ENCODE measurements around the gene NUDCD3.

NUDCD3 gene

DNA sequence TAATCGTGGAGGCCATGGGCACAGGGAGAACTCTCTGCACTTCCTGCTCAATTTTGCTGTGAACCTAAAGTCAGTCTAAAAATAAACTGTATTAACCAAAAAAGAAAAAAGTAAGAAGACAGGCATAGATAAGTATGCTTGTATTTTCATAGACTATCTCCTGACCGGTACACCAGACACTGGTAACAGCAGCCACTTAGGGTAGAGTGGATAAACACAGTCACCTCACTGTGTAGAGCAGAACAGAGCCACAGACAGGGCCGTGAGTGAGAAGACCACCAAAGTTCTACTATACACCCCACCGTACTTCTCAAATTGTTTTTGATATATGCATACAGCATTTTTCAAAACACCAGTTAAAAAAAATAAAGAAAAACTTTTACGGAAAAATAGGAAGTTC lies 25.0 kb downstream of the NUDCD3 start:
- H2AFZ ChIP-seq (ENCODE audit: low read length): no peak overlapping the region
- no peak overlapping the region for H3K4me3 ChIP-seq (ENCODE audit: low read length, poor library complexity, severe bottlenecking)
- no peaks in the 10 kb centered on the region for H3K27me3 ChIP-seq (ENCODE audit: insufficient read depth, low read length, poor library complexity, severe bottlenecking)
- H3K79me2 ChIP-seq (ENCODE audit: insufficient read depth, low read length): peaks cover 50% of the 10 kb centered on the region; the same call in 1 of the 2 replicates
- H3K4me2 ChIP-seq (ENCODE audit: low read depth, low read length, poor library complexity, severe bottlenecking): no peak overlapping the region
- no peaks in the 10 kb centered on the region for H3K9me3 ChIP-seq (ENCODE audit: insufficient read depth, low read depth, low read length)
- H3K36me3 ChIP-seq (ENCODE audit: insufficient read depth, low read length): peaks cover 26% of the 10 kb centered on the region; the same call in 1 of the 2 replicates
- peaks cover 7% of the 10 kb centered on the region; the same call in 1 of the 2 replicates for H3F3A ChIP-seq (ENCODE audit: low read depth)
- peaks cover 42% of the 10 kb centered on the region for H3K4me1 ChIP-seq (ENCODE audit: insufficient read depth, low read length, poor library complexity, severe bottlenecking)
- no peaks in the 10 kb centered on the region for H3K9me2 ChIP-seq (replicated peaks; ENCODE audit: low read depth, low read length)
- TF ChIP-seq EZH2phosphoT487 (IDR thresholded peaks at IDR 0.05; ENCODE audit: borderline replicate concordance): no peak
- TF ChIP-seq, protein P1, sequence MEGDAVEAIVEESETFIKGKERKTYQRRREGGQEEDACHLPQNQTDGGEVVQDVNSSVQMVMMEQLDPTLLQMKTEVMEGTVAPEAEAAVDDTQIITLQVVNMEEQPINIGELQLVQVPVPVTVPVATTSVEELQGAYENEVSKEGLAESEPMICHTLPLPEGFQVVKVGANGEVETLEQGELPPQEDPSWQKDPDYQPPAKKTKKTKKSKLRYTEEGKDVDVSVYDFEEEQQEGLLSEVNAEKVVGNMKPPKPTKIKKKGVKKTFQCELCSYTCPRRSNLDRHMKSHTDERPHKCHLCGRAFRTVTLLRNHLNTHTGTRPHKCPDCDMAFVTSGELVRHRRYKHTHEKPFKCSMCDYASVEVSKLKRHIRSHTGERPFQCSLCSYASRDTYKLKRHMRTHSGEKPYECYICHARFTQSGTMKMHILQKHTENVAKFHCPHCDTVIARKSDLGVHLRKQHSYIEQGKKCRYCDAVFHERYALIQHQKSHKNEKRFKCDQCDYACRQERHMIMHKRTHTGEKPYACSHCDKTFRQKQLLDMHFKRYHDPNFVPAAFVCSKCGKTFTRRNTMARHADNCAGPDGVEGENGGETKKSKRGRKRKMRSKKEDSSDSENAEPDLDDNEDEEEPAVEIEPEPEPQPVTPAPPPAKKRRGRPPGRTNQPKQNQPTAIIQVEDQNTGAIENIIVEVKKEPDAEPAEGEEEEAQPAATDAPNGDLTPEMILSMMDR (conservative IDR thresholded peaks at IDR 0.05; ENCODE audit: low read length): no peak
- no peak overlapping the region for H3K9ac ChIP-seq (ENCODE audit: low read depth, low read length, poor library complexity, severe bottlenecking)
- H4K20me1 ChIP-seq (ENCODE audit: insufficient read depth, low read length, poor library complexity, severe bottlenecking): peaks cover 28% of the 10 kb centered on the region

DNA sequence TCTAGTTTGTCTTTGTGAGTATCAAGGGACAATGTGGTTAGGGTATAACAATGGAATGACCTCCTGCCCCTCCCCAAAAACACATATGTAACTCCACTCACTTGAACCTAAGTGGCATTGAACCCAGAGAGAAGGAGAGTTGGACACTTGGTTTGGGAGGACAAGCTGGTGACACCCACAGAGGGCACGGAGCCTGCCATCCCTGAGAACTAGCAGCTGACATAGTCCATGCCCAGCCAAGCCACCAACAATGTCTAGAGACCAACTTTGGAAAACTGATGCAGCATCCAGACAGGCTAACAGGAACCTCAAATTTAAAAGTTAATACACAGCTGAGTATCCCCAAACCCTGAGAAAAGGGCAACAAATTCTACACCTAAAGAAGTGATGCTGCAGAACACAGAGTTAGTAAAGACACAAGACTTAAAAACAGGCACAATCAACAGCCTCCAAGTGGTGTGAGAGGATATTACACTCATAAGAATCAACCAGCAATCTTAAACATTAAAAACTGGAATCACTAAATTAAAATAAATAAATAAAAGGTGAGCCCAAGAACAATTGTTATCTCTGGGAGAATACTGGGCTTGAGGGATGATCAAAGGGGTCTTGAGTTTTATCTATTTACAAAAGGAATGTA lies 27.2 kb downstream of the NUDCD3 start:
- Histone ChIP-seq H3K36me3 (ENCODE audit: insufficient read depth, low read length) (peaks cover 21% of the 10 kb centered on the region; the same call in 1 of the 2 replicates), H3K9ac (ENCODE audit: low read depth, low read length, poor library complexity, severe bottlenecking) (no peak overlapping the region), H3K9me3 (ENCODE audit: insufficient read depth, low read depth, low read length) (no peaks in the 10 kb centered on the region), H3K4me2 (ENCODE audit: low read depth, low read length, poor library complexity, severe bottlenecking) (no peak overlapping the region), H3K27me3 (ENCODE audit: insufficient read depth, low read length, poor library complexity, severe bottlenecking) (no peaks in the 10 kb centered on the region), H4K20me1 (ENCODE audit: insufficient read depth, low read length, poor library complexity, severe bottlenecking) (peaks cover 40% of the 10 kb centered on the region), H3K4me1 (ENCODE audit: insufficient read depth, low read length, poor library complexity, severe bottlenecking) (peaks cover 50% of the 10 kb centered on the region), H2AFZ (ENCODE audit: low read length) (no peak overlapping the region), H3K4me3 (ENCODE audit: low read length, poor library complexity, severe bottlenecking) (no peak overlapping the region), H3K9me2 (replicated peaks; ENCODE audit: low read depth, low read length) (no peaks in the 10 kb centered on the region), H3K79me2 (ENCODE audit: insufficient read depth, low read length) (peaks cover 65% of the 10 kb centered on the region; the same call in 1 of the 2 replicates), H3F3A (ENCODE audit: low read depth) (peaks cover 8% of the 10 kb centered on the region; the same call in 1 of the 2 replicates)
- TF ChIP-seq, protein P1 (conservative IDR thresholded peaks at IDR 0.05; ENCODE audit: low read length): peak; percentile 62
- TF ChIP-seq EZH2phosphoT487 (IDR thresholded peaks at IDR 0.05; ENCODE audit: borderline replicate concordance): no peak

DNA sequence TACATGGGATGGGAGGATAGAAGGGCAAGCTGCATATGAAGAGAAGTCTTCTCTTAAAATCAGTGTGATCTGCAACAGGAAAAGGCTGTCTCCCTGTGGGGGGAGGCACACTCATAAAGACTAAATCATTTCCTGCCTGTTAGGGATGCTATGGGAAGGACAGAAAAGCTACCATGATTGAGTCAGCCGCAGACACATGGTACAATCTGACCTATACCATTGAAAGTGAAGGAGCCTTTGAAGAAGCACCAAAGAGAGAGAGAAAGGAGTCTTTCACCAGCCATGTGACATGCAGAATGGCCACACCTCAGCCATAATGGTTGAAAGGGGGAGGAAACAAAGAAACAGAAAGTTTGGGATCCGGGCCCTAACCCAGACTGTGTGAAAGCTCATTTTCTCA lies 29.1 kb downstream of the NUDCD3 start:
- Histone ChIP-seq H3K9me2 (replicated peaks; ENCODE audit: low read depth, low read length) (no peaks in the 10 kb centered on the region), H4K20me1 (ENCODE audit: insufficient read depth, low read length, poor library complexity, severe bottlenecking) (peaks cover 55% of the 10 kb centered on the region), H3K36me3 (ENCODE audit: insufficient read depth, low read length) (peaks cover 12% of the 10 kb centered on the region; the same call in 1 of the 2 replicates), H3K4me1 (ENCODE audit: insufficient read depth, low read length, poor library complexity, severe bottlenecking) (peaks cover 46% of the 10 kb centered on the region), H3F3A (ENCODE audit: low read depth) (peaks cover 8% of the 10 kb centered on the region; the same call in 1 of the 2 replicates), H3K4me3 (ENCODE audit: low read length, poor library complexity, severe bottlenecking) (peak overlapping the region; percentile 62), H3K9ac (ENCODE audit: low read depth, low read length, poor library complexity, severe bottlenecking) (peak overlapping the region; percentile 40), H2AFZ (ENCODE audit: low read length) (no peak overlapping the region), H3K79me2 (ENCODE audit: insufficient read depth, low read length) (peaks cover 73% of the 10 kb centered on the region), H3K27me3 (ENCODE audit: insufficient read depth, low read length, poor library complexity, severe bottlenecking) (no peaks in the 10 kb centered on the region), H3K9me3 (ENCODE audit: insufficient read depth, low read depth, low read length) (no peaks in the 10 kb centered on the region), H3K4me2 (ENCODE audit: low read depth, low read length, poor library complexity, severe bottlenecking) (peak overlapping the region; percentile 83)
- no peak for TF ChIP-seq EZH2phosphoT487 (IDR thresholded peaks at IDR 0.05; ENCODE audit: borderline replicate concordance)
- TF ChIP-seq, protein P1 (conservative IDR thresholded peaks at IDR 0.05; ENCODE audit: low read length): no peak
